Activated CD8-positive, alpha-beta memory T cell treated with anti-CD3 and anti-CD28 coated beads for 36 hours (primary cell): ENCODE data around the gene MFRP. TPM values are rescaled to one million over a fixed set of nuclear protein-coding genes. Genes with fewer than 3 reads are reported as not detected.

Experiments used
- CTCF ChIA-PET: fragments of 350-600 bp; sonication (Branson Sonifier 250); formaldehyde crosslinking; loops from one replicate; lab custom pipeline; 2021; ENCODE audit warnings: antibody characterized with exemption; lab: Charles Lee
- POLR2A ChIA-PET: fragments of 350-600 bp; sonication (Branson Sonifier 250); formaldehyde crosslinking; loops from one replicate; lab custom pipeline; 2021; ENCODE audit warnings: antibody characterized with exemption; lab: Charles Lee
- total RNA-seq, 2 experiments: library from RNA; stranded (reverse); gene quantifications; one replicate each; pipeline ENCODE4 v1.2.3, GENCODE V29; 2021

MFRP gene
- total RNA-seq, 2 experiments from 2014 or later, result not detected

DNA sequence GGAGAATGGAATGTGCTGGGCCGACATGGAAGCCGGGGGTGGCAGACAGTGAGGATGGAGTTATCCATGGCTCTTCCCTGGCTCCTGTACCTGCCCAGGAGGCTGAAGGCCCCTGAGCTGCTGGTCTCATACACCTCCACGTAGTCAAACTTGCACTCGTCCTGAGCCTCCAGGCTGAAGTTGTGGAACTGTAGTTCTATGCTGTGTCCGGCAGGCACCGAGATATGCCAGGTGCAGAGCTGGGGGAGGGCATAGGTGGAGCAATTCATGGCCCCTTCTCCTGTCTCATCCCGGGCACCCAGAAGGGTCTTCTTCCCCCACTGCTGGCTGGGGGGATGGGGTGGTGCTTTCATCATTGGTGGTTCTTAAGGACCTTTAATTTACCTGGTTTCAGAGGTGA is 2.8 kb downstream of the MFRP start:
- ChIA-PET POLR2A (no interaction called here), CTCF (interaction anchor here (1.1 to 1.5 kb wide), 2 partner anchors 30 to 37 kb away, joined by 3 to 4 read pairs; no protein-coding TSS in a partner anchor)

DNA sequence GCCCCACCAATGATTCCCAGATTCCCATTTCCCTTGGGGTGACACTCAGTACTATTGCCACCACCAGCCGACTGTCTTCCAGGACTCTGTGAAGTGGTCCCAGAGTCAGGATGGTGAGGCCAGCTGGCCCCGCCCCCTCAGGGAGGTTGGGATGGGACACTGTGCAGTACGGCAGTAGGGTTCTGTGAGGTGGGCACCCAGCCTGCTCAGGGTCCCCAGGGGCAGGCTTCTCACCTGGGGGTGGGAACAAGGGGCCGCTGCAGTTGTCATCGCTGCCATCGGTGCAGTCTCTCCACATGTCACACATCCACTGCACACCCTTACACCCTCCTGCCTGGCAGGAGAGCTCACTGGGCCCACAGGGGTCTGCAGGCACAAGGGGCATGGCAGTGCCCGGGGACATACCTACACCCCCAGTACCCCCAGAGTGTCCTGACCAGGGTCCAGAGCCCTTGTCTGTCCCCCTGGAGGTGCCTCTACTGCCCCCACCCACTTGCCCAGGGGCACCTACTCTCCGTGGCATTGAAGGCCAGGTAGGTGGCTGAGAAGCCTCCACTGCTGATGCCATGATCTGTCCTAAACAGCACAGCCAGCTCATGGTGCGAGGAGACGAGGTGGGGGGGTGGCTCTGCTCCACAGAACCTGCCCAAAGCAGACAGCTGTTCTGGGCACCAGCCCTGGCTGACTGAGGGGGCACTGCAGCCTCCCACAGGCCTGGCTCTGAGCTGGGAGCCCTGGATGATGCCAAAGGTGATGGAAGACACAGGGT is 4.0 kb downstream of the MFRP start:
- POLR2A ChIA-PET, result no interaction called here
- CTCF ChIA-PET, result interaction anchor here (0.8 to 1.6 kb wide), 4 partner anchors 14 to 132 kb away, joined by 3 to 8 read pairs (median 4); partner anchors contain the start of gene USP2

DNA sequence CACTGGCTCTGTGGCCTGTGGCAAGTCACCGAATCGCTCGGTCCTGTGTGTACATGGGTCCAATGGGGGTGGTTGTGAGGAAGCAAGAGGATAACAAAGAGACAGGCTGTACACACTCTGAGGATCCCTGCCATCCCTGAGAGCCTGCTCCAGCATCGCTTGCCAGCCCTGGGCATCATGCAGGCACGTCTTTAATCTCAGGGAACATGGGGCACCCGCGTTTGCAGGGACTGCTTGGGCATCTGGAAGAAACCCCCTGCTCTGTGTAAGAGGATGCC is 4.5 kb downstream of the MFRP start:
- CTCF ChIA-PET, result interaction anchor here (0.8 to 1.6 kb wide), 3 partner anchors 32 to 133 kb away, joined by 3 to 8 read pairs (median 4); partner anchors contain the start of gene USP2
- POLR2A ChIA-PET, result no interaction called here

DNA sequence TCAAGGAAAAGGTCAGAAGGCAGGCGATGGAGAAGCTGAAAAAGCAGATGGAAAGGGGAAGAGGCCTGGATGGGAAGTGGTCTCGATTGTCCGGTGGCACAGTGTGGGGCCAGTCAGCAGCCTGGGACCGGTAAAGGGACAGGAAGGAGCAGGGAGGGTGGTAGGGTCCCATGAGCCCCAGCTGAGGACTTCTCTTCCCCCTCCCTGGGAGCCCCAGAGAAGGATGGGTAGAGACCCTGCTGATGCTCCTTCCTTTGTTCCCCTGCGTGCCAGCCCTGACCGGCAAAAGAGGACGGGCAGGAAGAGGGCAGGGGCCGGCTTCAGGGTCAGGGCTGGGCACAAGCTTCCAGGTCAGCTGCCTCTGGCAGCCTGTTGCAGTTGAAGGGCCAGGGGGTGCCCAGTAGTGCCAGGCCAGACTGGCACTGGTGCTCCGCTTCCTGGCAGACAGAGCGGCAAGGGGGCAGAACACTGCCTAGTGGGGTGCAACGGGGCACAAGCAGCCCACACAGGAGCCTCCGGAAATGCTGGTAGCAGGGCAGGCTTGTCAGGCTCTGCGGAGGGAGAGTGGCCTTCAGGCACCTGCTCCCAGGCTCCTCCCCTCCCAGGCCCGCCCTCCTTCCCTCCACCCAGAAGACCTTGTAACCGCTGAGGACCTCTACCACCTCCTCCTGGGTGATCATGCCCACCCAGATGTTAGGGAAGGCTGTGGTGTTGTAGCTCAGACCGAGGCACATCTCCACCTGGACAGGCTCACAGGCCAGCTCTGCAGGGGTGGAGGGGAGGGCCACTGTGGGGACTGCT is 5.1 kb downstream of the MFRP start:
- ChIA-PET CTCF (interaction anchor here (0.7 to 11.0 kb wide), 6 partner anchors 15 to 133 kb away, joined by 3 to 122 read pairs (median 6); partner anchors contain the start of gene USP2), POLR2A (no interaction called here)

DNA sequence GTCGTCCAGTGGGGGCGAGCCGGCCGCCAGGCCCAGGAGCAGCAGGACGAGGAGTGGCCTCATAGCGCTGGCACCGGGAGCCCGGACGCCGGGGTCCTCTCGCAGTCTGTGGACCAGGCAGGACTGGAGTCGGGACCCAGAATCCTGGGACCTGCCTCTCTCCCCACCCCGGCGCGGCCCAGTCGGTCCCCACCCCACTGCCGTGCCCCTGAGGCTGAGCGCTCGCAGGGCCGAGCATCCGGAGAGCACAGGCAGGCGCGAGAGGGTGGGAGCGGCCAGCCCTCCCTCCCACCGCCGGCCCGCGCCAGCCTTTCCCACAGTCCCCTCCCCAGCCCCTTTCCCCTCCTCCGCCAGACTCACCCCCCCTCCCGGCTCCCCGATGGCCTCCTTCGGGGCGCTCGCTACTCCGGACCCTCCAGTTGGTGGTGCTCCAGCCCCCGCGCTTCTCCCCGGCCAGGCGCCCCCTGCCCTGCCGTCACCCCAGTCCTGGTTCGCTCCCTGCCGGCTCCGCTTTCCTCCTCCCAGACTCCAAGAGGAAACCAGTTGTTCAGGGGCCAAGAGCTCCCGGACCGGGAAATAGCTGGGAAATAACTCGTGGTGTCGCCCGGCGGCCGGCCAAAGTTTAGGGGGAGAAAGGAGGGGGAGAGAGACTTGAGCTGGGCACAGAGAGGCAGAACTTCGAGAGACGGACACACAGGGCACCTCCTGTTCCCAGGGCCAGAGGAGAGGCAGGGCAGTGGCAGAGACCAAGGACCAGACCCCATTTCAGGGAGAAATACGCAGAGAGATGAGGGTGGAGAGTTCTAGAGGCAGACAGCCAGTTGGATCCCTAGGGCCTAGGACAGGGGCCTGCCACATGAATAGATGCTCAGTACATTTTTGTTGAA is 5.9 kb downstream of the MFRP start, which contains the start of gene C1QTNF5:
Gene C1QTNF5 (minus strand): TSS at position 549 of the 887 bp plus-strand sequence. CDS start 486 bp downstream, at position 63.
- CTCF ChIA-PET, result interaction anchor here (0.6 to 11.0 kb wide), 13 partner anchors 10 to 273 kb away, joined by 3 to 122 read pairs (median 3); partner anchors contain the start of genes USP2 and VPS11
- POLR2A ChIA-PET, result no interaction called here

DNA sequence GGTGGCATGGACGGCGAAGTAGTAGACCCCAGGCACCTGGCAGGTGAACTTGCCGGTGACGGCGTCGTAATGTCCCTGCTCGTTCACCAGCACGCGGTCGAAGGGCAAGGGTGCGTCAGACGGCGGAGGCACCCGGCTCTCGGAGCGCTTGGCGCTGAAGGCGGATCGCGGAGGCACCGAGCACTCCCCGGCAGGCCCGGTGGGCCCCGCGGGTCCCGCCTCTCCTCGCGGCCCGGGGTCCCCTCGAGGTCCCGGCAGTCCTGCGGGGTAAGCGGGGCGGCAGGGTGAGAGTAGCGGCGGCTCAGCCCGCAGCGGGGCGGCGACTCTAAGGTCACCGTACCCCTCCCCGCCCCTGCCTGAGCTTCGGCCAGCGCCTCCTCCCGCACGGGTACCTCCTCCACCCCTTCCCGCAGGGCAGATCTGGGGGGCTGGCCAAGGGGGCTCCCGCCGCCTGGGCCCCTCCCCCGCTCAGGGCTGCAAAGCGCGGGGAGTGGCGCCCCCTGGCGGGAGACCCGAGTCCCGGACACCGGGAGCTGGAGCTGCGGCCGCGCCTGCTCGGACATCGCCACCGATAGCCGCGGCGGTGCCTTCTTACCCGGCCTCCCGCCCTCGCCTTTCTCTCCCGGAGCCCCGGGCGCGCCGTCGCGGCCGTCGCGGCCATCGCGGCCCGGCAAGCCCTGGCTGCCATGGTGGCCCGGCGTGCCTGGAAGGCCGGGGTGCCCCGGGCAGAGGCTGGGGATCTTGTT is 6.7 kb downstream of the MFRP start:
- ChIA-PET POLR2A (no interaction called here), CTCF (interaction anchor here (0.6 to 11.0 kb wide), 10 partner anchors 11 to 272 kb away, joined by 3 to 122 read pairs (median 4); partner anchors contain the start of gene VPS11)

DNA sequence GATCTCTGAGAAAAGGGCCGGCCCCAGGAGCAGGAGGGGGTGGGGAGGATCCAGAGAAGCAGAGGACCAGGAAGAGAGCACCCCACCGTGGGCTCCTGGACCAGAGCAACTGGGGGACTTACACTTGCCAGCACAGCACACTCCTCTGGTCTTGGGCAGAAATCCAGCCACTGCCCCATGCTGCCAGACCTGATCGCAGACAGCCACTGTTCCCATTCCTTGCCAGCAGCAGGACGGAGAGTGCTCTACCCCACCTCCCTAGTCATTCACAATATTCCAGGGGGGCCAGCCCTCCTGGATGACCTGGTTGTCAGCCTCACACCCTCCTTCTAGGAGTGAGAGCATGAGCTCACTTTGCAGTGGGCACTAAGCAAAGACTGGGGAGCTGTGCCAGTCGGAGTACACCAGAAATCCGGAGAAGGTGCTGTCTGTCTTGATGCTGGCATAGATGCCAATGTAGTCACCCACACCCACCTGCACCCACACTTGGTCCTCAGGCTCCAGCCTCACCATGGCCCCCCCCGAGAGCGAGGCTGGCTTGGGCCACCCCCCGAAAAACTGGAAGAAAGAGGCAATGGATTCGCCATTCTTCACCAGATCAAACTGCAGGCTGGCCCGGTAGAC is 7.4 kb downstream of the MFRP start:
- CTCF ChIA-PET, result interaction anchor here (0.8 to 11.0 kb wide), 16 partner anchors 10 to 175 kb away, joined by 3 to 122 read pairs (median 4); partner anchors contain the start of genes MCAM, NLRX1 and USP2

DNA sequence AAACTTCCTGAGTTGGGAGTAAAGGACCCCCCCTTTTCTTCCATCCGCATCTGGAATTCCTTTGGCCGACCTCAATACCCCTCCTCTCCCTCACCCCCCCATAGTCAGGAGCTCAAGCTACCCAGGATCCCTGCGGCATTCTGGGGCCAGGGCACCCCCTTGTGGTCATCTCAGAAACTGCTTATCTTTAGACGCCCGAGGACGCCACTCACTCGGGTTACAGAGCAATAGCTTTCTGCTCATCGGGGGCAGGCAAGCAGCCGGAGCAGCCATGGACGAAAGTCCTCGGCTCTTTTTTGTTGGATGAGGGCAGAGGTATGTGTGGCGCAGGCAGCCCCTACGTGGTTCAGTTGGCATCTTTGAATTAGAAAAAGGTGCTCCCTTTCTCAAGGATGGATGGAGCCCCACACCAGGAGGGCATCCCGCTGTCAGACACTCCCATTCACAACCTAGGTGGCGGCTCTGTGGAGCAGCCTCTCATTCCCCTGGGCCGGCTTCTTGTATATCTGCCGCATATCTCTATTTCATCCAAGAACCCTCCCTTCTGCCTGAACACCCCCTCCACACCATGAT is 8.1 kb downstream of the MFRP start:
- CTCF ChIA-PET, result interaction anchor here (0.6 to 11.0 kb wide), 22 partner anchors 9 to 184 kb away, joined by 3 to 122 read pairs (median 4); partner anchors contain the start of genes MCAM, NLRX1 and USP2
- POLR2A ChIA-PET, result interaction anchor here (0.6 to 1.0 kb wide), 4 partner anchors 12 to 547 kb away, joined by 4 to 9 read pairs (median 6); partner anchors contain the start of gene DDX6

More for the DNA sequence above, 7.4 kb downstream of the MFRP start:
- POLR2A ChIA-PET, result interaction anchor here (0.6 to 0.8 kb wide), 2 partner anchors 12 to 265 kb away, joined by 4 to 9 read pairs; no protein-coding TSS in a partner anchor

DNA sequence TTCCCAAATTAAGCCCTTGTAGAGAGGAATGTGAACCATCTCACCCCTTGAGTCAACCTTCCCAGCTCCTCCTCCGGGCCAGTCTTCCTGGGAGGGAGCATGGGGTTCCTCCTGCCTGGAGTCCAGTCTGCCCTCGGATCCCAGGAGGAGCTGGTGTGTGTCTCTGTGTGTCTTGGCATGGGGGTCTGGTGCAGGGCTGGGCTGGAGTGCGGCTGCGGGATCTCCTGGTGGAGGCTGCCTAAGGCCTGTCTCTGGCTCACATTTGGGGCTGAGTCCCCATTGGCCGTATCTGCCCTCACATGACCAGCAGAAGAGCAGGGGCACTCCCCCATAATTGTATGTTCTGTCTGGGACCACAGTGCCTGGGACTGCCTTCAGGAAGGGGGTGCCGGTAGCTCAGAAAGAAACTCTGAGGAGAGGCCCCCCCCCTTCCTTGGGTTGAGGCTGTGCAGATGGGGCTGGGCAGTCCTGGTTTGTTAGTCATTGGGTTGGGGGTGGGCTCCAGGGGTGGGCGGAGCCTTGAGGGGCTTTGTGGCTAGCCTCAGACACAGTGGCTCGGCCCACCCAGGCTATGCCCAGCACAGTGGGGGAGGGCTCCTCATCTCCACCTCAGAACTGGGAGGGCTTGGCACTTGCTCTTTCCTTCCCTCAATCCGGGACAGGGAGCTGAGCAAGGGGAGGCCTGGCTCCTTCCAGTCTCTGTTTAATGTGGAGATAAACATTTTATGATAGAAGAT is 8.8 kb downstream of the MFRP start:
- CTCF ChIA-PET, result interaction anchor here (0.6 to 11.0 kb wide), 21 partner anchors 8 to 1599 kb away, joined by 3 to 122 read pairs (median 4); partner anchors contain the start of genes MCAM, NLRX1 and USP2
- POLR2A ChIA-PET, result interaction anchor here (0.9 to 1.0 kb wide), 2 partner anchors 130 to 547 kb away, joined by 4 to 8 read pairs; partner anchors contain the start of gene DDX6

DNA sequence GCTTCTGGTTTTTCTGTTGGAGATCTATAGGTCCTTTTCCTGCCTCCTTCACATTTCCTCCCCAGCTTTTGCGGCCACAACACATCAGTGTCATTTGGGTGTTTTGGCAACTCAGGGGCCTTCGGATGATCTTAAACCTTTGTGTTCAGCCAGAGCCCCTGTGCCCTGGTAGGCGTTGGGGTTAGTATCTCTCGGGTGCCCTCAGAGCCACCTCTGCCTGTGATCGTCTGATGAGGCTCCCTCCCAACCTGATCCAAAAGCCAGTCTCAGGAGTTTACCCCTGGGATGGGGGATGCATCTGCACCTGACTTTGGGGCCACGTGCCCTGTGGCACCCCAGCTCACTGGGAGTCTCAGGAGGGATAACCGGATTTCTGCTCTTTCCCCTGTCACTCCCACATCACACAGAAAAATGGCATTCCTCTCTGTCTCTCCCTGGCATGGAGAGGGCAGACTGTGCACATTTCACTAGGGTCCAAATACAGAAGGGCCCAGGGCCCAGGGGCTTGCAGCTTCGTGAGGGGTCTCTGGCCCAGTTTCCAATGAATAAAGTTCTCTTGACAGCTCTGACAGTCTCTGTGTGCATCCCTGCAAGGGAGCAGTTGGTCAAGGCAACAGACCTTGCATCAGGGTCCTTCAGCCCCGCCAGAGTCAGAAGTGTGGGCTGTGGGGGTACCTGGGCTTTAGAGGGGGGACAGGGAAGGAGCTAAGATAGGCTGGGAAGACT is 9.6 kb downstream of the MFRP start:
- POLR2A ChIA-PET, result no interaction called here
- CTCF ChIA-PET, result interaction anchor here (0.9 to 11.0 kb wide), 5 partner anchors 12 to 138 kb away, joined by 3 to 122 read pairs (median 8); no protein-coding TSS in a partner anchor

DNA sequence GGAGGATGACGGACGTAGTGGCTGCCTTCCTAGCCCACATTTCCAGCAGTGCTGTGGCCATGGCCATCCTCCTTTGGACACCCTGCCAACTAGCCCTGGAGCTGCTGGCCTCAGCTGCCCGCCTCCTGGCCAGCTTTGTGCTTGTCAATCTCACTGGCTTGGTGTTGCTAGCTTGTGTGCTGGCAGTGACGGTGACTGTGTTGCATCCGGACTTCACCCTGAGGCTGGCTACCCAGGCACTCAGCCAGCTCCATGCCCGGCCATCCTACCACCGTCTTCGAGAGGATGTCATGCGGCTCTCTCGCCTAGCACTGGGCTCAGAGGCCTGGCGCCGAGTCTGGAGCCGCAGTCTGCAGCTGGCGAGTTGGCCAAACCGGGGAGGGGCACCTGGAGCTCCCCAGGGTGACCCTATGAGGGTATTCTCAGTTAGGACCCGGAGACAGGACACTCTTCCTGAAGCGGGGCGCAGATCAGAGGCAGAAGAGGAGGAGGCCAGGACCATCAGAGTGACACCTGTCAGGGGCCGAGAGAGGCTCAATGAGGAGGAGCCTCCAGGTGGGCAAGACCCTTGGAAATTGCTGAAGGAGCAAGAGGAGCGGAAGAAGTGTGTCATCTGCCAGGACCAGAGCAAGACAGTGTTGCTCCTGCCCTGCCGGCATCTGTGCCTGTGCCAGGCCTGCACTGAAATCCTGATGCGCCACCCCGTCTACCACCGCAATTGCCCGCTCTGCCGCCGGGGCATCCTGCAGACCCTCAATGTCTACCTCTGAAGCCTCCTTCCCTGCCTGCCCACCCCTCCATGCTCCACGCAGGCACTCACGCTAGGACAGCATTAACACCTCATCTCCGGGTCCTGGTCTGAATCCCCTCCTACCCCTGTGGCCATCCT is 10.6 kb downstream of the MFRP start:
- ChIA-PET CTCF (interaction anchor here (3.0 to 11.0 kb wide), 2 partner anchors 11 to 20 kb away, joined by 9 to 122 read pairs; no protein-coding TSS in a partner anchor), POLR2A (no interaction called here)

DNA sequence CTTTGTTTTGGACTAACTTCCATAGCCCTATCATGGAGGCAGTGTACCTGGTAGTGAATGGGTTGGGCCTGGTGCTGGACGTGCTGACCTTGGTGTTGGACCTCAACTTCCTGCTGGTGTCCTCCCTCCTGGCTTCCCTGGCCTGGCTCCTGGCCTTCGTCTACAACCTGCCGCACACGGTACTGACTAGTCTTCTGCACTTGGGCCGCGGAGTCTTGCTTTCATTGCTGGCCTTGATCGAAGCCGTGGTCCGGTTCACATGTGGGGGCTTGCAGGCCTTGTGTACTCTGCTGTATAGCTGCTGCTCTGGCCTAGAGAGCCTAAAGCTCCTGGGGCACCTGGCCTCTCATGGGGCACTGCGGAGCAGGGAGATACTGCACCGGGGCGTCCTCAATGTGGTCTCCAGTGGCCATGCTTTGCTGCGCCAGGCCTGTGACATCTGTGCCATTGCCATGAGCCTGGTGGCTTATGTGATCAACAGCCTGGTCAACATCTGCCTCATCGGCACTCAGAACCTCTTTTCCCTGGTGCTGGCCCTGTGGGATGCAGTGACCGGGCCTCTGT is 11.3 kb downstream of the MFRP start:
- POLR2A ChIA-PET, result no interaction called here
- CTCF ChIA-PET, result interaction anchor here (3.0 to 11.0 kb wide), 2 partner anchors 11 to 21 kb away, joined by 9 to 122 read pairs; no protein-coding TSS in a partner anchor

DNA sequence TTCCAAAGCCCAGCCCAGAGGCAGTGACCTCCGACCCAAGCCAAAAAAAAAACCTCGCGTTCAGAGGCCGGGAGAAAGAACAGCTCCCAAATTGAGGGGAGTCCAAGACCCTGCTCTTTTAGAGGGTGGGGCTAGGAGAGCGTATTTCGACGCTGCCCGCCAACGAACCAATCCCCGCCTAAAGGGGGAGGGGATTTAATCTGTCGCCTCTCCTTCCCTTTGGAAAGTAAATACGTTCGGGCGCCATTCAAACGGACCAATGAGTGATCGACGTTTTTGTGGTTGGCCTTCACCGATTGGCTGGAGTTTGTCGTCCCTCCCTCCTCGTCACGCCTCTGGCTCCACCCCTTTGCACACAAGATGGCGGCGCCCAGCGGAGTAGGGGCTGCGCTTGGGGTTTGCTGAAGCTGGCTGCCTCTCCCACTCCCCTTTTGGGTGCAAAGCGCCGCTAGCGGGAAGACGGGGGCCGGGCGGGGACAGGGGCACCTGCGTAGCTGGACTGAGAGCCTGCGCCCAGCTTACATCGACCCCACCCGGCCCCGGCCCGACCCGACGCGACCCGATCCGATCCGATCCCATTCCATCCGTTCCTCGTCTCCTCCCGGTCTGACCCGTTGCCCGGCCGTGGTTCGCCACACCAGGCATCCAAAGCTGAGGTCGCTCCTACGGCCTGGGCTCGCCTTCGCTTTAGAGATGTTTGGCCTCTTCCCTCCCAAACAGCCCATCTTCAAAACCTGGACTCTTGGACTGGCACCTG is 12.2 kb downstream of the MFRP start, which contains the start of gene RNF26:
Gene RNF26 (plus strand): TSS at position 354 of the 757 bp plus-strand sequence. CDS start 596 bp downstream, outside the sequence.
- ChIA-PET POLR2A (no interaction called here), CTCF (interaction anchor here (1.0 to 11.0 kb wide), 3 partner anchors 10 to 22 kb away, joined by 3 to 122 read pairs (median 9); no protein-coding TSS in a partner anchor)
